WTC11 (cell line): ENCODE data around the gene PPP1R27. TPM values are rescaled to one million over a fixed set of nuclear protein-coding genes. Genes with fewer than 3 reads are reported as not detected.

Experiments used
- ATAC-seq: fragments of 200-7000 bp; cut with Tn5 transposase; 2 replicates; pipeline ENCODE4 v1.10.0; 2021; ENCODE audit warnings: mild to moderate bottlenecking, moderate library complexity
- CTCF ChIA-PET: fragments of 300-600 bp; sonication (Branson Sonifier 250); formaldehyde crosslinking; loops from one replicate; lab custom pipeline; 2021; ENCODE audit warnings: antibody characterized with exemption; lab: Charles Lee
- POLR2A ChIA-PET: fragments of 350-600 bp; sonication (Branson Sonifier 250); formaldehyde crosslinking; loops from one replicate; lab custom pipeline; 2021; ENCODE audit warnings: antibody characterized with exemption; lab: Charles Lee
- DNase-seq: peaks from one replicate; pipeline ENCODE4 v3.0.0; 2021; ENCODE audit warnings: low spot score
- H3K27ac Mint-ChIP-seq: 2 replicates; pipeline ENCODE4 v1.8.0; 2021; ENCODE audit warnings: mixed read lengths
- H3K27me3 Mint-ChIP-seq: 2 replicates; pipeline ENCODE4 v1.8.0; 2021; ENCODE audit warnings: low read depth, mild to moderate bottlenecking, moderate library complexity, mixed read lengths
- H3K36me3 Mint-ChIP-seq: 2 replicates; pipeline ENCODE4 v1.8.0; 2021; ENCODE audit warnings: mixed read lengths
- H3K4me1 Mint-ChIP-seq: 2 replicates; pipeline ENCODE4 v1.8.0; 2022; ENCODE audit warnings: mixed read lengths
- H3K4me3 Mint-ChIP-seq: 2 replicates; pipeline ENCODE4 v1.8.0; 2021; ENCODE audit warnings: mild to moderate bottlenecking, moderate library complexity, mixed read lengths
- H3K9me3 Mint-ChIP-seq: 2 replicates; pipeline ENCODE4 v1.8.0; 2021; ENCODE audit warnings: mixed read lengths
- AR ChIP-seq: fragments of 250-450 bp; sonication (Bioruptor Pico); IDR thresholded peaks from 2 replicates; pipeline ENCODE4 v1.9.0; 2021; ENCODE audit warnings: mild to moderate bottlenecking
- ATF6 ChIP-seq: sonication (generic); formaldehyde crosslinking; IDR thresholded peaks from 2 replicates; pipeline ENCODE4 v1.8.1; 2023; ENCODE audit warnings: mild to moderate bottlenecking, missing genetic modification reagents
- GABPB1 ChIP-seq: sonication (generic); formaldehyde crosslinking; IDR thresholded peaks from 2 replicates; pipeline ENCODE4 v1.8.1; 2023; ENCODE audit warnings: mild to moderate bottlenecking, missing genetic modification reagents
- GTF2I ChIP-seq: fragments of 250-450 bp; sonication (Bioruptor Pico); conservative IDR thresholded peaks from 2 replicates; pipeline ENCODE4 v1.4.0; 2021; ENCODE audit warnings: mild to moderate bottlenecking
- IRF1 ChIP-seq: sonication (generic); formaldehyde crosslinking; IDR thresholded peaks from 2 replicates; pipeline ENCODE4 v1.8.0; 2023; ENCODE audit warnings: missing genetic modification reagents
- JUN ChIP-seq: sonication (generic); formaldehyde crosslinking; IDR thresholded peaks from 2 replicates; pipeline ENCODE4 v1.8.0; 2023; ENCODE audit warnings: mild to moderate bottlenecking, missing genetic modification reagents
- KAT7 ChIP-seq: sonication (generic); formaldehyde crosslinking; IDR thresholded peaks from 2 replicates; pipeline ENCODE4 v1.8.1; 2023; ENCODE audit warnings: missing genetic modification reagents, mild to moderate bottlenecking, borderline replicate concordance
- MAX ChIP-seq: sonication (generic); formaldehyde crosslinking; IDR thresholded peaks from 2 replicates; pipeline ENCODE4 v1.8.0; 2022; ENCODE audit warnings: mild to moderate bottlenecking, missing genetic modification reagents
- MYBL2 ChIP-seq: sonication (generic); formaldehyde crosslinking; IDR thresholded peaks from 2 replicates; pipeline ENCODE4 v1.8.1; 2023; ENCODE audit warnings: mild to moderate bottlenecking, moderate library complexity, missing genetic modification reagents
- NFATC4 ChIP-seq: fragments of 250-450 bp; sonication (Bioruptor Pico); IDR thresholded peaks from 2 replicates; pipeline ENCODE4 v1.9.0; 2021; ENCODE audit warnings: mild to moderate bottlenecking
- NFYB ChIP-seq: sonication (generic); formaldehyde crosslinking; conservative IDR thresholded peaks from 2 replicates; pipeline ENCODE4 v1.8.0; 2022; ENCODE audit warnings: low read depth, missing genetic modification reagents
- NR2C2 ChIP-seq: sonication (generic); formaldehyde crosslinking; IDR thresholded peaks from 2 replicates; pipeline ENCODE4 v1.8.0; 2022; ENCODE audit warnings: mild to moderate bottlenecking, missing genetic modification reagents
- NR3C1 ChIP-seq: sonication (generic); formaldehyde crosslinking; conservative IDR thresholded peaks from 2 replicates; pipeline ENCODE4 v1.8.1; 2023; ENCODE audit warnings: low read depth, mild to moderate bottlenecking, missing genetic modification reagents
- PREB ChIP-seq: sonication (generic); formaldehyde crosslinking; IDR thresholded peaks from 2 replicates; pipeline ENCODE4 v1.8.1; 2022; ENCODE audit warnings: mild to moderate bottlenecking, missing genetic modification reagents, moderate library complexity, borderline replicate concordance
- PRRX2 ChIP-seq: fragments of 250-450 bp; sonication (Bioruptor Pico); IDR thresholded peaks from 2 replicates; pipeline ENCODE4 v1.8.0; 2021; ENCODE audit warnings: mild to moderate bottlenecking
- STAT6 ChIP-seq: sonication (generic); formaldehyde crosslinking; conservative IDR thresholded peaks from 2 replicates; pipeline ENCODE4 v1.8.1; 2023; ENCODE audit warnings: mild to moderate bottlenecking, low read depth, missing genetic modification reagents, moderate library complexity
- TP53 ChIP-seq: sonication (generic); formaldehyde crosslinking; IDR thresholded peaks from 2 replicates; pipeline ENCODE4 v1.8.1; 2023; ENCODE audit warnings: mild to moderate bottlenecking, missing genetic modification reagents
- ZBTB21 ChIP-seq: sonication (generic); formaldehyde crosslinking; IDR thresholded peaks from 2 replicates; pipeline ENCODE4 v1.8.1; 2023; ENCODE audit warnings: mild to moderate bottlenecking, missing genetic modification reagents, borderline replicate concordance
- ZNF121 ChIP-seq: sonication (generic); formaldehyde crosslinking; IDR thresholded peaks from 2 replicates; pipeline ENCODE4 v1.8.0; 2023; ENCODE audit warnings: missing genetic modification reagents
- ZNF219 ChIP-seq: sonication (generic); formaldehyde crosslinking; IDR thresholded peaks from 2 replicates; pipeline ENCODE4 v1.8.0; 2023; ENCODE audit warnings: missing genetic modification reagents, mild to moderate bottlenecking, borderline replicate concordance
- ZNF396 ChIP-seq: fragments of 250-450 bp; sonication (Bioruptor Pico); IDR thresholded peaks from 2 replicates; pipeline ENCODE4 v1.8.0; 2021; ENCODE audit warnings: mild to moderate bottlenecking, moderate library complexity, borderline replicate concordance
- ZNF512 ChIP-seq: sonication (generic); formaldehyde crosslinking; IDR thresholded peaks from 2 replicates; pipeline ENCODE4 v1.8.1; 2022; ENCODE audit warnings: missing genetic modification reagents, borderline replicate concordance
- ZSCAN18 ChIP-seq: fragments of 250-450 bp; sonication (Bioruptor Pico); IDR thresholded peaks from 2 replicates; pipeline ENCODE4 v2.1.2; 2022; ENCODE audit warnings: mild to moderate bottlenecking, moderate library complexity
- total RNA-seq: library from RNA; stranded (reverse); gene quantifications from 3 replicates; pipeline ENCODE4 v1.2.3, GENCODE V29; 2021

PPP1R27 gene
- total RNA-seq, 1 experiment from 2014 or later, result not detected

GRCh38 chr17:81839301-81839700, 4.5 kb upstream of the PPP1R27 start:
- POLR2A ChIA-PET, result interaction anchor here (0.6 kb wide), 1 partner anchor 8 kb away, joined by 3 read pairs; no protein-coding TSS in a partner anchor
- no peak for TF ChIP-seq PRRX2 (CRISPR knock-in tag)
- no peak for TF ChIP-seq MAX
- no peak for TF ChIP-seq ZNF396
- TF ChIP-seq GTF2I (CRISPR knock-in tag), result no peak
- TF ChIP-seq NFYB (CRISPR knock-in tag), result no peak
- TF ChIP-seq ZSCAN18 (CRISPR knock-in tag), result no peak
- TF ChIP-seq GABPB1, result no peak
- no peak for TF ChIP-seq JUN (CRISPR knock-in tag)
- TF ChIP-seq PREB (CRISPR knock-in tag), result no peak
- TF ChIP-seq, all 79 proteins: peak for 0
- H3K4me1 Mint-ChIP-seq, result no peaks in the 10 kb centered on the region
- H3K27me3 Mint-ChIP-seq, result no peaks in the 10 kb centered on the region
- CTCF ChIA-PET, result interaction anchor here (1.3 kb wide), 2 partner anchors 17 to 157 kb away, joined by 3 read pairs; no protein-coding TSS in a partner anchor
- no peak overlapping the region for H3K27ac Mint-ChIP-seq
- H3K9me3 Mint-ChIP-seq, result no peaks in the 10 kb centered on the region
- ATAC-seq, result no peak
- H3K4me3 Mint-ChIP-seq, result no peak overlapping the region
- peaks cover 5% of the 10 kb centered on the region for H3K36me3 Mint-ChIP-seq
- no peak for DNase-seq

GRCh38 chr17:81838753-81839255, 4.0 kb upstream of the PPP1R27 start:
- no peak for ATAC-seq
- H3K27ac Mint-ChIP-seq, result peak overlapping the region; percentile 32; the same call in 1 of the 2 replicates
- no peaks in the 10 kb centered on the region for H3K9me3 Mint-ChIP-seq
- ChIA-PET CTCF (interaction anchor here (1.3 kb wide), 2 partner anchors 17 to 157 kb away, joined by 3 read pairs; no protein-coding TSS in a partner anchor), POLR2A (interaction anchor here (0.6 kb wide), 1 partner anchor 8 kb away, joined by 3 read pairs; no protein-coding TSS in a partner anchor)
- no peak overlapping the region for H3K4me3 Mint-ChIP-seq
- no peaks in the 10 kb centered on the region for H3K27me3 Mint-ChIP-seq
- DNase-seq, result no peak
- peaks cover 4% of the 10 kb centered on the region for H3K36me3 Mint-ChIP-seq
- no peaks in the 10 kb centered on the region for H3K4me1 Mint-ChIP-seq
- no peak for TF ChIP-seq NR2C2
- no peak for TF ChIP-seq KAT7
- no peak for TF ChIP-seq NFATC4 (CRISPR knock-in tag)
- no peak for TF ChIP-seq ZNF121 (CRISPR knock-in tag)
- TF ChIP-seq ZNF512 (CRISPR knock-in tag), result no peak
- no peak for TF ChIP-seq ZNF219 (CRISPR knock-in tag)
- TF ChIP-seq AR (CRISPR knock-in tag), result no peak
- TF ChIP-seq IRF1 (CRISPR knock-in tag), result no peak
- TF ChIP-seq GABPB1, result no peak
- no peak for TF ChIP-seq NR3C1
- no peak for TF ChIP-seq STAT6 (CRISPR knock-in tag)
- no peak for TF ChIP-seq ATF6 (CRISPR knock-in tag)
- TF ChIP-seq MYBL2 (CRISPR knock-in tag), result no peak
- no peak for TF ChIP-seq ZBTB21 (CRISPR knock-in tag)
- TF ChIP-seq TP53 (CRISPR knock-in tag), result no peak
- no peak for TF ChIP-seq GTF2I (CRISPR knock-in tag)
